HUDEP-2 (cell line): Measurements from ENCODE around the gene IPO9.

Experiments used
- DNase-seq, 76 experiments: peaks; one replicate each; lab custom pipeline; 2025; ENCODE audit not compliant: unreplicated experiment in 76 of 76; lab: John Stamatoyannopoulos, UW

The IPO9 gene

GRCh38 chr1:201828820-201829774, at the start of gene IPO9:
IPO9 (plus strand) TSS chr1:201829157; CDS start chr1:201829210, 53 bp downstream.
- peak in 75 of 76 experiments; percentile 10 to 92 (median 85) for DNase-seq

GRCh38 chr1:201779351-201779880, 49.5 kb upstream of the IPO9 start:
- no peak for DNase-seq

GRCh38 chr1:201780952-201781351, 48.0 kb upstream of the IPO9 start:
- DNase-seq: no peak

GRCh38 chr1:201781437-201781836, 47.5 kb upstream of the IPO9 start:
- DNase-seq: no peak

GRCh38 chr1:201782353-201782752, 46.6 kb upstream of the IPO9 start:
- no peak for DNase-seq

GRCh38 chr1:201783058-201783457, 45.9 kb upstream of the IPO9 start:
- no peak for DNase-seq

- no peak for DNase-seq
Observed at GRCh38 chr1:201783572-201783971, 45.4 kb upstream of the IPO9 start.

- no peak for DNase-seq
Observed at GRCh38 chr1:201785291-201785690, 43.7 kb upstream of the IPO9 start.

GRCh38 chr1:201786824-201787223, 42.1 kb upstream of the IPO9 start:
- no peak for DNase-seq

- no peak for DNase-seq
Observed at GRCh38 chr1:201788296-201788695, 40.7 kb upstream of the IPO9 start.

GRCh38 chr1:201789245-201789644, 39.7 kb upstream of the IPO9 start:
- DNase-seq: no peak

GRCh38 chr1:201790261-201790660, 38.7 kb upstream of the IPO9 start:
- no peak for DNase-seq

GRCh38 chr1:201791051-201791778, 37.7 kb upstream of the IPO9 start:
- DNase-seq: no peak

- DNase-seq: no peak
Observed at GRCh38 chr1:201791779-201792173, 37.2 kb upstream of the IPO9 start.

- peak in 50 of 76 experiments; percentile 3 to 61 (median 22) for DNase-seq
Observed at GRCh38 chr1:201792534-201793305, 36.2 kb upstream of the IPO9 start.

- no peak for DNase-seq
Observed at GRCh38 chr1:201793306-201793925, 35.5 kb upstream of the IPO9 start.

- DNase-seq: peak in 3 of 76 experiments; percentile 0 to 21 (median 5)
Observed at GRCh38 chr1:201795066-201795465, 33.9 kb upstream of the IPO9 start.

GRCh38 chr1:201800246-201800645, 28.7 kb upstream of the IPO9 start:
- DNase-seq: no peak

- no peak for DNase-seq
Observed at GRCh38 chr1:201806801-201807200, 22.2 kb upstream of the IPO9 start.

GRCh38 chr1:201807958-201808632, 20.9 kb upstream of the IPO9 start:
- DNase-seq: no peak
